IMR-90 (cell line): ENCODE measurements around the gene PLXDC1. TPM values are rescaled to one million over a fixed set of nuclear protein-coding genes. Genes with fewer than 3 reads are reported as not detected.

Experiments used
- ATAC-seq: fragments of 200-7000 bp; cut with Tn5 transposase; 2 replicates; pipeline ENCODE4 v1.9.1; 2020; ENCODE audit warnings: low read depth, mild to moderate bottlenecking, moderate library complexity
- BruUV-seq: library from RNA; stranded (reverse); fragments of 400-500 nt; replicated peaks from 2 replicates; lab custom pipeline; 2021; lab: Mats Ljungman, UMichigan
- CTCF ChIA-PET: fragments of 300-600 bp; formaldehyde crosslinking; extraction: SDS; loops from one replicate; lab custom pipeline; 2021; ENCODE audit warnings: antibody characterized with exemption; lab: Yijun Ruan, JAX
- POLR2A ChIA-PET: fragments of 300-600 bp; sonication (Branson Sonifier 250); formaldehyde crosslinking; loops from one replicate; lab custom pipeline; 2022; ENCODE audit warnings: antibody characterized with exemption; ENCODE audit not compliant: unreplicated experiment; lab: Charles Lee
- DNase-seq: peaks from one replicate; pipeline ENCODE4 v3.0.0; 2013
- H2AFZ ChIP-seq: replicated peaks from 2 replicates; pipeline ENCODE3; 2013; ENCODE audit warnings: low read length, mild to moderate bottlenecking; ENCODE audit not compliant: poor library complexity
- H2AK5ac ChIP-seq: 2 replicates; pipeline ENCODE4 v1.6.1; 2013; ENCODE audit warnings: low read depth, low read length, inconsistent platforms
- H2AK9ac ChIP-seq: replicated peaks from 2 replicates; pipeline ENCODE3; 2013; ENCODE audit warnings: mild to moderate bottlenecking, low read depth, low read length, moderate library complexity; ENCODE audit not compliant: poor library complexity
- H2BK120ac ChIP-seq: 2 replicates; pipeline ENCODE4 v1.6.1; 2013; ENCODE audit warnings: low read depth, low read length, inconsistent platforms
- H2BK15ac ChIP-seq: 3 replicates; pipeline ENCODE4 v1.6.1; 2013; ENCODE audit warnings: low read depth, low read length, inconsistent platforms
- H2BK20ac ChIP-seq: 2 replicates; pipeline ENCODE4 v1.6.1; 2013; ENCODE audit warnings: low read depth, mild to moderate bottlenecking, inconsistent platforms, low read length, moderate library complexity
- H2BK5ac ChIP-seq: 2 replicates; pipeline ENCODE4 v1.6.1; 2013; ENCODE audit warnings: mild to moderate bottlenecking, low read depth, low read length, inconsistent platforms; ENCODE audit not compliant: poor library complexity, severe bottlenecking
- H3K14ac ChIP-seq: replicated peaks from 2 replicates; pipeline ENCODE4 v1.6.1; 2013; ENCODE audit warnings: low read depth, low read length, inconsistent platforms
- H3K18ac ChIP-seq: 2 replicates; pipeline ENCODE4 v1.6.1; 2013; ENCODE audit warnings: low read depth, low read length, control low read depth
- H3K23ac ChIP-seq: 2 replicates; pipeline ENCODE4 v1.6.1; 2013; ENCODE audit warnings: low read depth, low read length, inconsistent platforms
- H3K27ac ChIP-seq: 2 replicates; pipeline ENCODE4 v1.5.1; 2013; ENCODE audit warnings: mild to moderate bottlenecking, control low read depth, low read length; ENCODE audit not compliant: insufficient read depth
- H3K27me3 ChIP-seq: 2 replicates; pipeline ENCODE4 v1.6.1; 2013; ENCODE audit warnings: low read length; ENCODE audit not compliant: control insufficient read depth, insufficient read depth
- H3K36me3 ChIP-seq: 2 replicates; pipeline ENCODE4 v1.6.1; 2013; ENCODE audit warnings: low read length, mixed read lengths; ENCODE audit not compliant: control insufficient read depth, insufficient read depth
- H3K4ac ChIP-seq: 2 replicates; pipeline ENCODE4 v1.6.1; 2013; ENCODE audit warnings: low read depth, low read length, inconsistent platforms
- H3K4me1 ChIP-seq: 2 replicates; pipeline ENCODE4 v1.6.1; 2013; ENCODE audit warnings: low read length, mixed read lengths; ENCODE audit not compliant: control insufficient read depth, insufficient read depth
- H3K4me2 ChIP-seq: 2 replicates; pipeline ENCODE4 v1.6.1; 2013; ENCODE audit warnings: low read depth, mild to moderate bottlenecking, control low read depth, low read length, moderate library complexity
- H3K4me3 ChIP-seq: 2 replicates; pipeline ENCODE4 v1.5.1; 2013; ENCODE audit warnings: low read depth, mild to moderate bottlenecking, control low read depth, low read length, moderate library complexity; ENCODE audit not compliant: insufficient read depth
- H3K56ac ChIP-seq: 2 replicates; pipeline ENCODE4 v1.6.1; 2013; ENCODE audit warnings: low read length, inconsistent platforms; ENCODE audit not compliant: insufficient read depth; ENCODE audit errors: extremely low read depth
- H3K79me1 ChIP-seq, 2 experiments: 2 replicates each; pipeline ENCODE4 v1.6.1; 2013; ENCODE audit warnings: low read length in 2 of 2, inconsistent platforms in 1 of 2, low read depth in 1 of 2
- H3K9ac ChIP-seq: 2 replicates; pipeline ENCODE4 v1.6.1; 2013; ENCODE audit warnings: low read depth, low read length, control low read depth
- H3K9me1 ChIP-seq: 2 replicates; pipeline ENCODE4 v1.6.1; 2013; ENCODE audit warnings: low read length, inconsistent platforms; ENCODE audit not compliant: insufficient read depth
- H3K9me3 ChIP-seq: 2 replicates; pipeline ENCODE4 v1.6.1; 2013; ENCODE audit warnings: low read length; ENCODE audit not compliant: control insufficient read depth, insufficient read depth
- H4K20me1 ChIP-seq: 2 replicates; pipeline ENCODE4 v1.6.1; 2013; ENCODE audit warnings: low read length, inconsistent platforms; ENCODE audit not compliant: insufficient read depth
- H4K5ac ChIP-seq: 2 replicates; pipeline ENCODE4 v1.6.1; 2013; ENCODE audit warnings: mild to moderate bottlenecking, low read depth, low read length, control low read depth
- H4K8ac ChIP-seq, 2 experiments: 2 replicates each; pipeline ENCODE4 v1.6.1; 2013; ENCODE audit warnings: low read depth in 2 of 2, low read length in 2 of 2, control low read depth in 1 of 2, inconsistent platforms in 1 of 2
- H4K91ac ChIP-seq: 2 replicates; pipeline ENCODE4 v1.6.1; 2013; ENCODE audit warnings: low read depth, low read length, inconsistent platforms; ENCODE audit not compliant: insufficient read depth
- CEBPB ChIP-seq: IDR thresholded peaks from 2 replicates; pipeline ENCODE4 v1.6.1; 2012; ENCODE audit warnings: low read depth, low read length, improper control_type of control experiment
- CHD1 ChIP-seq: IDR thresholded peaks from 2 replicates; pipeline ENCODE4 v1.6.1; 2012; ENCODE audit warnings: low read depth, low read length, improper control_type of control experiment
- FOS ChIP-seq: fragments of 150-350 bp; IDR thresholded peaks from 2 replicates; pipeline ENCODE4 v1.6.1; 2016; ENCODE audit warnings: low read depth, low read length
- MAZ ChIP-seq: IDR thresholded peaks from 2 replicates; pipeline ENCODE4 v1.6.1; 2012; ENCODE audit warnings: low read depth, mild to moderate bottlenecking, low read length, improper control_type of control experiment, moderate library complexity, borderline replicate concordance
- MXI1 ChIP-seq: IDR thresholded peaks from 2 replicates; pipeline ENCODE4 v1.6.1; 2012; ENCODE audit warnings: low read depth, mild to moderate bottlenecking, low read length, moderate library complexity, borderline replicate concordance
- NFE2L2 ChIP-seq: fragments of 150-350 bp; IDR thresholded peaks from 2 replicates; pipeline ENCODE4 v1.6.1; 2016; ENCODE audit warnings: low read depth, mild to moderate bottlenecking, low read length
- RAD21 ChIP-seq: IDR thresholded peaks from 2 replicates; pipeline ENCODE4 v1.6.1; 2012; ENCODE audit warnings: low read length, improper control_type of control experiment
- RFX5 ChIP-seq: IDR thresholded peaks from 2 replicates; pipeline ENCODE4 v1.8.0; 2012; ENCODE audit warnings: low read depth, mild to moderate bottlenecking, low read length, moderate library complexity
- SMC3 ChIP-seq: fragments of 150-350 bp; IDR thresholded peaks from 2 replicates; pipeline ENCODE4 v1.6.1; 2016; ENCODE audit warnings: low read depth, mild to moderate bottlenecking, antibody characterized with exemption, low read length, moderate library complexity
- WGBS, 2 experiments: methylation state at CpG; one replicate each; pipeline versions ENCODE4 v1.1.5 to v1.1.7; 2013; ENCODE audit warnings: missing lambda C conversion rate in 2 of 2; ENCODE audit not compliant: insufficient read length in 1 of 2; ENCODE audit errors: extremely low coverage in 2 of 2; 5-methylcytosine and 5-hydroxymethylcytosine counted together
- dilution Hi-C: fragments of 300-500 bp; cut with HindIII; formaldehyde crosslinking; loops from one replicate; pipeline ENCODE4 v1.14.3; 2018; ENCODE audit warnings: low sequenced_read_pairs; ENCODE audit not compliant: unreplicated experiment
- in situ Hi-C: fragments of 300-500 bp; cut with MboI; formaldehyde crosslinking; loops from 3 replicates; pipeline ENCODE4 v1.14.3; 2019; ENCODE audit warnings: low sequenced_read_pairs, inconsistent platforms, mixed read lengths
- intact Hi-C: fragments of 100-400 bp; cut with micrococcal nuclease; formaldehyde crosslinking; loops from 2 replicates; pipeline ENCODE4 v1.10.0; 2022
- polyA plus RNA-seq, 3 experiments: library from polyadenylated mRNA; depleted of rRNA; stranded (reverse); fragments of >200 nt; gene quantifications; 2 replicates each; pipeline ENCODE4 v1.2.3, GENCODE V29; 2012; ENCODE audit warnings: low replicate concordance in 1 of 3
- total RNA-seq: library from RNA; depleted of rRNA; stranded (reverse); fragments of >200 nt; gene quantifications from 2 replicates; pipeline ENCODE4 v1.2.3, GENCODE V29; 2012

PLXDC1 gene
- total and polyA plus RNA-seq, 2 of the 4 experiments (the other 2 are of a cell fraction), result under 0.01 to 0.50 TPM

GRCh38 chr17:39051001-39051585 is 100.3 kb downstream of the PLXDC1 start:
- no peaks in the 10 kb centered on the region for H3K36me3 ChIP-seq
- no peak overlapping the region for H2AFZ ChIP-seq
- WGBS, 2 experiments, result no CpG with 5 or more reads among the region's 12 CpGs
- no peak overlapping the region for H3K56ac ChIP-seq
- CTCF ChIA-PET, result no interaction called here
- H2AK5ac ChIP-seq, result no peak overlapping the region
- no peak for DNase-seq
- H3K9me1 ChIP-seq, result no peaks in the 10 kb centered on the region
- TF ChIP-seq RFX5 (no peak), SMC3 (no peak), NFE2L2 (no peak), CHD1 (no peak), FOS (no peak), RAD21 (no peak), CEBPB (no peak), MXI1 (no peak), MAZ (no peak)
- in situ Hi-C loops (no loop called here), dilution Hi-C loops (no loop called here), intact Hi-C loops (no loop called here)
- no peak overlapping the region for H4K5ac ChIP-seq
- no peak overlapping the region for H3K14ac ChIP-seq
- BruUV-seq, result no TSS peak
- H2AK9ac ChIP-seq, result no peak overlapping the region
- H3K4me2 ChIP-seq, result no peak overlapping the region
- no peak overlapping the region for H2BK120ac ChIP-seq
- no peak overlapping the region for H3K4ac ChIP-seq
- no peak overlapping the region for H4K8ac ChIP-seq
- no peak overlapping the region for H3K9ac ChIP-seq
- ATAC-seq, result no peak
- POLR2A ChIA-PET, result no interaction called here
- peaks cover 23% of the 10 kb centered on the region for H3K9me3 ChIP-seq
- H3K18ac ChIP-seq, result no peak overlapping the region
- no peaks in the 10 kb centered on the region for H3K79me1 ChIP-seq
- no peak overlapping the region for H3K27ac ChIP-seq
- H3K23ac ChIP-seq, result no peak overlapping the region
- no peak overlapping the region for H2BK5ac ChIP-seq
- no peaks in the 10 kb centered on the region for H3K4me1 ChIP-seq
- no peaks in the 10 kb centered on the region for H4K20me1 ChIP-seq
- peaks cover 18% of the 10 kb centered on the region for H3K27me3 ChIP-seq
- H3K4me3 ChIP-seq, result no peak overlapping the region
- H2BK20ac ChIP-seq, result no peak overlapping the region
- no peak overlapping the region for H4K91ac ChIP-seq
- H2BK15ac ChIP-seq, result no peak overlapping the region
